ENCODE data around the gene OR10H2.

- TF ChIP-seq GATA2 (IDR thresholded peaks at IDR 0.05; ENCODE audit: low read depth, low read length) (no peak), GATA3 (IDR thresholded peaks at IDR 0.05; ENCODE audit: low read depth, low read length) (no peak)
Observed at GRCh38 chr19:15775249-15775648, 47.4 kb downstream of the OR10H2 start.

Data from SH-SY5Y (cell line).